Bone marrow (tissue), 2 donors: ENCODE results near the gene OAS3.
A peak's percentile ranks its signal among the peaks of the same experiment; 100 is the strongest.
"Not testable (repeated sequence)": the region's sequence is repeated elsewhere in the genome, so short reads cannot be mapped to it uniquely, and the experiment has no call there.

Experiments
- DNase-seq, 2 donors: peaks; one replicate each; lab custom pipeline; 2025; lab: John Stamatoyannopoulos, UW

Gene OAS3

GRCh38 chr12:112980491-112981158 is 42.4 kb downstream of the OAS3 start:
- DNase-seq: peak in 1 of 2 donors; percentile 8

- DNase-seq: no peak
Measured at GRCh38 chr12:112985642-112986290, 47.5 kb downstream of the OAS3 start.

- DNase-seq: no peak
Measured at GRCh38 chr12:112986291-112986800, 48.1 kb downstream of the OAS3 start.

- DNase-seq: no peak
Measured at GRCh38 chr12:112987561-112987960, 49.3 kb downstream of the OAS3 start.

GRCh38 chr12:112988224-112988623 is 50.0 kb downstream of the OAS3 start:
- DNase-seq: peak in 1 of 2 donors; percentile 51

GRCh38 chr12:112988823-112989385 is 50.6 kb downstream of the OAS3 start:
- DNase-seq: not testable (repeated sequence)

DNA sequence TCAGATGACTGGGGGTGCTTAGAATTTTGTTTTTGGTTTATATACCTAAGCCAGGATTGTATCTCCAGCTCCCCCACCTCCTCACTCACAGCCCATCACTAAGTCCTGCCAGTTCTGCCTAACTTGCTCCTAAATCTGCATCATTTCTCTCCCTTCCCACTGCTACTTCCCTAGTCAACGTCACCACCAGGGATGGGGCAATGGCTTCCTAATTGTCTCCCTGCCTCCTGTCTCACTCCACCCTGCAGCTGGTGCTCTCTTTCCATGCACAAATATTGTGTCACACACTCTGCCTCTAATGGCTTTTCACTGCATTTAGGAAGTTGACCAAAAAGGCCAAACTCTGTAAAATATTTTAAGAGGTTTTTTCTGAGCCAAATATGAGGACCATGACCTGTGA is 51.5 kb downstream of the OAS3 start:
- DNase-seq: no peak

- DNase-seq: peak in 1 of 2 donors; percentile 68
Measured at GRCh38 chr12:112992541-112993398, 54.5 kb downstream of the OAS3 start.

DNA sequence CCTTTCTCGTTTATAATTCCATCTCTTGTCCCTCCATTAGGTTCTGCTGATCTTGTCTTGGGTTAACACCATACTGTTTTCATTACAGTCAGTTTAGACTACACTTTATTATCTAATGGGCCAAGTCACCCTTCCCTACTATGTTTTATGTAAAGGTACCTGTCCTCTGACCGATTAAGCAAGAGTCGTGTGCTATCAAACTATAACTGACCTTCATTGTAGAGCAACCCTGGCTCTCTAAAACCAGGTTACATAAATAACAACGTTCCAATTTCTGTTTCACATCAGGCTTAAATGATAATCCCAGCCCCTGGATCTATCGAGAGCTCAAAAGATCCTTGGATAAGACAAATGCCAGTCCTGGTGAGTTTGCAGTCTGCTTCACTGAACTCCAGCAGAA is 56.7 kb downstream of the OAS3 start:
- DNase-seq: no peak

DNA sequence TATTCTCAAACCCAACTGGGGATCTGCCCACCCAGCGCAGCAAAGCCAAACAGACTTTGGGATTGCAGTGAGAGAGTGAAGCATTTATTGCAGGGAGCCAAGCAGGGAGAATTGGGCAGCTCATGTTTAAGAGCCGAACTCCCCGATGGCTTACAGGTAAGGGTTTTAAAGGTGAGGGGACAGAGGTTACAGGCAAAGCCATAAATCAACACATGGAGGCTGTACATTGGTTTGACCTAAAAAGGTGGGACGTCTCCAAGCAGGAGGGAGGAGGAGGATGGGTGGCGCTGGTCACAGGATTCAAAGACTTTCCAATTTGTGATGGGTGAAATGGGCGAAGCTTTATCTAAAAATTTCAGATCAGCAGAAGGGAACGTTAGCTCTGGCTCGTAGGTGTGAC is 58.2 kb downstream of the OAS3 start:
- no peak for DNase-seq

DNA sequence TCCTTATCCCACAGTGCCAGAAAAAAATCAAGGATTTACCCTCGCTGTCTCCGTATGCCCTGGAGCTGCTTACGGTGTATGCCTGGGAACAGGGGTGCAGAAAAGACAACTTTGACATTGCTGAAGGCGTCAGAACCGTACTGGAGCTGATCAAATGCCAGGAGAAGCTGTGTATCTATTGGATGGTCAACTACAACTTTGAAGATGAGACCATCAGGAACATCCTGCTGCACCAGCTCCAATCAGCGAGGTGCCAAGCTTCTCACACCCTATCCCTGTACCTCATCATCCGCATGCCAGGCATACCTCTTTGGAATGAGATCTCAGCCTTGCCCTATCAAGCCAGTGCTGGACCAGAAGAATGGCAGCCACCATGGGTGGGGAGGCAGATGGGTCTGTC is 59.2 kb downstream of the OAS3 start:
- DNase-seq: no peak

DNA sequence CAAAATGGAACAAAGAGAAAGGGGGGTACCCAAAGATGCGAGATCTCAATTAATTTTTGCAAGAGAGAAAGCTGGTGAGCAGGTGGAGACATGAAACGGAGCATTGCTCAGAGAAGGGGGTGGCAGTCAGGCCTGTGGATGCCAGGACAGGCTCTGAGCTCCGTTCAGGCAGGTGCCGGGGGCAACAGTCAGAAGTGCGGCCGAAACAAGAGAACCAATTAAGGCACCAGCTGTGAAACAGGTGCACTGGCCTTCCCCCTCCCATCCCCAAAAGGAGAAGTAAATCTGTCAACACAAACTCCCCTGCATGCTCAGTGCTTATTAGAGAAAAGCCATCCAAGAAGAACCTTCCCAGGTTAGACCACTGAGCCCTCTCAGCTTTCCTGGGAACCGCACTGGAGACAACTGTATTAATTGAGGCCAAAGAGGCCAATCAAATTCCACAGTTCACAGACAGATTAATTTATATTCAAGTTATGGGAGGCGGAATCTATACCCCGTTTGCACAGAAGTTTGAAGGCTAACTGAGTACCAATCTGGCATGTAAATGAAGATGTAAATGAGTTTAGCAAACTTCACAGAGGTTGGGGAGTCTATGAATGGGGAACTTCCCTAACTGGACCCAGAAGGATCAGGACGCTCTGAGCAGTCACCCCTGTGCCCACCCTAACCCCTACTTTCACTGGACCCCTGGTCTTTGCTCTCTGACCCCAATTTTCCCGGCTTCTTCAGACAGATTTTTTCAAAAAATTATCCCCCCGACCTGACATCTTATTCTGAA is 60.9 kb downstream of the OAS3 start:
- no peak for DNase-seq

- no peak for DNase-seq
Measured at GRCh38 chr12:113000433-113000832, 62.2 kb downstream of the OAS3 start.

DNA sequence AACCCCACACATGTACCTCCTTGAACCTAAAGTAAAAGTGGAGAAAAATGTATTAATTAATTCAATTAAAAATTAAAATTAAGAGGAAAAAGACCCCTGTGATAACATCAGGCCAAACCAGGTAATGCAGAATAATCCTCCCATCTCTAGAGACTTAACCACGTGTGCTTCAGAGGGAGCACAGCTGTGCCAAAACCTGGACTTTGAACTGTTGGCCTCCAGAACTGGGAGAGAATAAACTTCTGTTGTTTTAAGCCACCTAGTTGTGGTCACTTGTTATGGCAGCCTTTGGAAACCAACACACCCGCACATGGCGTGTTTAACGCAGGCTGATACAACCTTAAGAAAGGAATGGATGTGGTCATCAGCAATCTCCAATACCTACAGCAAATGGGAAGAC is 63.9 kb downstream of the OAS3 start:
- no peak for DNase-seq

DNA sequence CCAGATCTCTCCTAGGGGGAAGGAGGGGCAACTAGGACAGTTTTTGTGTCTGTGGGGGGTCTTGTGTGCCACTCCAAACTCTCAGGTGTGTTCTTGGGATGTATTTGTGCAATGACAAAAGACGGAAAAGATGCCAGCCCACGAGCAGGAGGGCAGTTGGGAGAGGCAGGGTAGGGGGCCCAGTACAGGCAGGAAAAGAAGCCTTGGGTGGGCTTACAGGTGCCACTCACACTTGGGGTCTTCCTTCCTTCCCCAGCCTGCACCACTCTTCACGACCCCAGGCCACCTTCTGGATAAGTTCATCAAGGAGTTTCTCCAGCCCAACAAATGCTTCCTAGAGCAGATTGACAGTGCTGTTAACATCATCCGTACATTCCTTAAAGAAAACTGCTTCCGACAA is 64.4 kb downstream of the OAS3 start:
- no peak for DNase-seq

DNA sequence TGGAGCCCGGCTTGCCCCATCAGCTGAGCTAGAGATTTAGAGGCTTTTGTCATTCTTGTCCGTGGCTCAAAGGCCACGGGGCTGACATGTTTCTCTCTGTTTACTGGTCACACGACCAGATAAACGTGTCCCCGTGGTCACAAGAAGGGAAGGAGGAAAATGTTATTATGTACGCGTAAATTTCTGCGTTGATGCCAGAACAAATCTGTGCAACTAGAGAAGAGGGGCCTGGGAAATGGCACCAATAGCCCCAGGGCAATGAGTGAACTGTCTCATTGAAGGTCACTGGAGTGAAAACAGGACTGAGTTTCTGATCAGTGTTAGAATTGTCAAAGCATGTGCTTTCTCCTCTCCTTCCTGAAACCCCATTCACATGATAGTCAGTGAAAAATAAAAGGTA is 65.4 kb downstream of the OAS3 start:
- DNase-seq: no peak

DNA sequence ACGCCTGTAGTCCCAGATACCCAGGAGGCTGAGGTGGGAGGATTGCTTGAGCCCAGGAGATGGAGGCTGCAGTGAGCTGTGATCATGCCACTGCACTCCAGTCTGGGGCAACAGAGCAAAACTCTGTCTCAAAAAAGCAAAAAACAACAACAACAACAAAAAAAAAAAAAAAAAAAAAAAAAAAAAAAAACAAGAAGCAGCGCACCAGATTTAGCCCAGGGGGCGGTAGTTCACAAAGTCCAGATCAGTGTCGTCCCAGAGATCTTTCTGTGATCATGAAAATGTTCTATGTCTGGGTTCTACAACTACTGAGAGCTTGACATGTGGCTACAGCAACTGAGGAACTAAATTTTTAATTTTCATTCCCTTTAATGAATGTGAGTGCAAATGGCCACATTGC is 67.5 kb downstream of the OAS3 start:
- DNase-seq: no peak

GRCh38 chr12:113006206-113006605 is 67.9 kb downstream of the OAS3 start:
- no peak for DNase-seq

DNA sequence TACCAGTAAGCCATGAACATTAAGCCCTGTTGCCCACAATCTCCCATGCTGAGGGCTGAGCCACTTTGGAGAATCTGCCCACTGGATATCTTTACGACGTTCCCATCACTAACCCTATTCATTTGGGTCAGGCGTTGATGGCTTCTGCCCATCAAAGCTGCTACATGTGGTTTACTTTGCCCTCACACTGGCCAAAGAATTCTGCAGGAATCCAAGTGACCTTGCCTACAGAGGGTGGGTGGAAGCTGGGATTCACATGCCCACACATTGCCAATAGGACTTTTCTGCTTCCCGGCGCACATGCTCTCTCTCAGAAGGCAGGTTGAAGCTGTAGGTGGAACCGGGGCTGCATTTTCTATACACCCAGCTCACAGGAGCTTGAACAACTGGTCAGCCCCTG is 68.4 kb downstream of the OAS3 start:
- no peak for DNase-seq

DNA sequence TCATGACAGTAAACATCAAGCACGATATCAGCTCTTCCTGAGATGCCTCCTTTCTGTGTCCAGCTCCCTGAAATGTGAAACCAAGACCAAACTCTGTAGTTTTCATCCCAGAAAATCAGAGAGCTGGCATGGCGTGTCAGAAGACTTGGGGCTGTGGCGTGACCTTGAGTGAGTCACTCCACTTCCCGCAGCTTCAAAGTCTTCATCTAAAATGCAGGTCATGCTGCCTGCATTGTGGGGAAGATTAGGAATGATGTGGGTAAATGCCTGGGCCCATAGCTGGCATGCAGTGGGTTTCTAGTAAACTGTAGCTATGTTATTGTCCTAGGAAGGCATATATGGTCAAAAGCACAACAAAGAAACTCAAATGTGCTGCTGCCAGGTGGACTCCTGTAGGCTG is 68.9 kb downstream of the OAS3 start:
- DNase-seq: no peak

DNA sequence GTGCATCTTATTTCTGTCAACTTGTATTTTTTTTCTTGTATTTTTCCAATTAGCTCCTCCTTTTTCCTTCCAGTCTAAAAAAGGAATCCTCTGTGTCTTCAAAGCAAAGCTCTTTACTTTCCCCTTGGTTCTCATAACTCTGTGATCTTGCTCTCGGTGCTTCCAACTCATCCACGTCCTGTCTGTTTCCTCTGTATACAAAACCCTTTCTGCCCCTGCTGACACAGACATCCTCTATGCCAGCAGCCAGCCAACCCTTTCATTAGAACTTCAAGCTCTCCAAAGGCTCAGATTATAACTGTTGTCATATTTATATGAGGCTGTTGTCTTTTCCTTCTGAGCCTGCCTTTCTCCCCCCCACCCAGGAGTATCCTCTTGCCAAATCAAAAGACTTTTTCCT is 72.4 kb downstream of the OAS3 start:
- DNase-seq: no peak

- no peak for DNase-seq
Measured at GRCh38 chr12:113014565-113014964, 76.3 kb downstream of the OAS3 start.
